ENCODE results near the gene CBLN1. TPM values are rescaled to one million over a fixed set of nuclear protein-coding genes. Genes with fewer than 3 reads are reported as not detected.

CBLN1 gene
- total and polyA plus RNA-seq, 7 donors, result under 0.01 to 0.55 (median 0.55) TPM; not detected in 4

DNA sequence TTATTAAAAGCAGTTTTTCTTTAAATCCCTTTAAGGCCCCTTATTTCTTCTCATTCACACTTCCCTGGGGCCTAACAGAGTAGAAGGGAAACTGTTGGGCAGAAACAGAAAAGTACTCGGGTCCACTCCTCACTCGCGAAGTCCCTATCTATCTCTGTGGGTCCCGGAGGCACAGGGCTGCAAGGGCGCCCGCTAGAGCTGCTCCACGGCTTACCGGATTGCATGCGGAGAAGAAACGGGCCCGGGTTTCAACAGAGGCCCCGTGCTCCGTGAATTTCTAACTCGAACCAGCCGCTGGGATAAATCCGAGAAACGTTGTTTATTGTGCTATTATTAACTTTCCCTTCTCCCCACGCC, 4.3 kb downstream of the CBLN1 start:
- intact Hi-C loops (cut with DNase I), result no loop called here
- WGBS, 2 donors, result 8 to 15% methylated on average over 18 of the region's 18 CpGs
- peaks cover 55 to 98% (median 81%) of the 10 kb centered on the region in 3 donors for H3K27me3 ChIP-seq

GRCh38 chr16:49276646-49277385, 4.8 kb downstream of the CBLN1 start:
- DNase-seq, result no peak
- Histone ChIP-seq H3K4me1 (peaks cover 0 to 39% (median 27%) of the 10 kb centered on the region in 4 donors), H3K4me3 (no peak overlapping the region), H3K36me3 (no peaks in the 10 kb centered on the region), H3K9me3 (no peaks in the 10 kb centered on the region), H3K27ac (no peak overlapping the region), H3K27me3 (peaks cover 55 to 97% (median 81%) of the 10 kb centered on the region in 3 donors)
- intact Hi-C loops (cut with DNase I), result no loop called here
- WGBS, 2 donors, result 14 to 17% methylated on average over 19 of the region's 19 CpGs
- TF ChIP-seq POLR2AphosphoS5 (IDR thresholded peaks at IDR 0.05) (no peak), POLR2A (IDR thresholded peaks at IDR 0.05) (no peak), EP300 (IDR thresholded peaks at IDR 0.05) (no peak)
- TF ChIP-seq, protein P1, sequence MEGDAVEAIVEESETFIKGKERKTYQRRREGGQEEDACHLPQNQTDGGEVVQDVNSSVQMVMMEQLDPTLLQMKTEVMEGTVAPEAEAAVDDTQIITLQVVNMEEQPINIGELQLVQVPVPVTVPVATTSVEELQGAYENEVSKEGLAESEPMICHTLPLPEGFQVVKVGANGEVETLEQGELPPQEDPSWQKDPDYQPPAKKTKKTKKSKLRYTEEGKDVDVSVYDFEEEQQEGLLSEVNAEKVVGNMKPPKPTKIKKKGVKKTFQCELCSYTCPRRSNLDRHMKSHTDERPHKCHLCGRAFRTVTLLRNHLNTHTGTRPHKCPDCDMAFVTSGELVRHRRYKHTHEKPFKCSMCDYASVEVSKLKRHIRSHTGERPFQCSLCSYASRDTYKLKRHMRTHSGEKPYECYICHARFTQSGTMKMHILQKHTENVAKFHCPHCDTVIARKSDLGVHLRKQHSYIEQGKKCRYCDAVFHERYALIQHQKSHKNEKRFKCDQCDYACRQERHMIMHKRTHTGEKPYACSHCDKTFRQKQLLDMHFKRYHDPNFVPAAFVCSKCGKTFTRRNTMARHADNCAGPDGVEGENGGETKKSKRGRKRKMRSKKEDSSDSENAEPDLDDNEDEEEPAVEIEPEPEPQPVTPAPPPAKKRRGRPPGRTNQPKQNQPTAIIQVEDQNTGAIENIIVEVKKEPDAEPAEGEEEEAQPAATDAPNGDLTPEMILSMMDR (IDR thresholded peaks at IDR 0.05), result no peak

More for the DNA sequence above, 4.3 kb downstream of the CBLN1 start:
- no peak overlapping the region for H3K27ac ChIP-seq
- H3K4me1 ChIP-seq, result peaks cover 0 to 40% (median 30%) of the 10 kb centered on the region in 4 donors
- H3K36me3 ChIP-seq, result no peaks in the 10 kb centered on the region
- peak overlapping the region in 1 of 4 donors; percentile 4 for H3K4me3 ChIP-seq
- no peak for TF ChIP-seq POLR2AphosphoS5 (IDR thresholded peaks at IDR 0.05)
- no peak for TF ChIP-seq POLR2A (IDR thresholded peaks at IDR 0.05)
- TF ChIP-seq, protein P1 (IDR thresholded peaks at IDR 0.05), result no peak
- no peak for TF ChIP-seq EP300 (IDR thresholded peaks at IDR 0.05)
- no peak for DNase-seq
- H3K9me3 ChIP-seq, result no peaks in the 10 kb centered on the region

DNA sequence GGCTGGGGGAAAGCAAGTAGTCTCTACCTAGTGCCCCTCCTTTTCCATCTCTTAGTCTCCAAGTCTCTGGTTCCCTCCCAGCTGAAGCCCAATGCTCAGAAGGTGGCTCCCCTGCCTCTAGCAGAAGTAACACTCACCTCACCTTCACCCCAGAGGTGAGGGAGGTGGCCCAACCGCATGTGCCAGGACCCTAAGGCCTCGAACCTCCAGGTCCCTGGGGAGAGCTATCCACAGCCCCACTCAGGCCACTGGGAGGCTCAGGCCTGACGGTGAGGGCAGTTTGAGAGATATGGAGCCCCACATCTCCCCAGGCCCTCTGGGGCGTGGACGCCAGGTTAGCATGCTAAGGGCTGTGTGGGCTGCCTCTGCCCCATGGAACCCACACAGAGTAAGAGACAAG, 5.8 kb downstream of the CBLN1 start:
- peaks cover 51 to 87% (median 74%) of the 10 kb centered on the region in 3 donors for H3K27me3 ChIP-seq
- DNase-seq, result no peak
- no peak overlapping the region for H3K4me3 ChIP-seq
- TF ChIP-seq POLR2AphosphoS5 (IDR thresholded peaks at IDR 0.05), result no peak
- TF ChIP-seq, protein P1 (IDR thresholded peaks at IDR 0.05), result no peak
- no peak for TF ChIP-seq EP300 (IDR thresholded peaks at IDR 0.05)
- TF ChIP-seq POLR2A (IDR thresholded peaks at IDR 0.05), result no peak
- intact Hi-C loops (cut with DNase I), result no loop called here
- 34 to 41% methylated on average over 5 of the region's 5 CpGs for WGBS, 2 donors
- peaks cover 0 to 32% (median 19%) of the 10 kb centered on the region in 4 donors for H3K4me1 ChIP-seq
- H3K27ac ChIP-seq, result no peak overlapping the region
- H3K36me3 ChIP-seq, result no peaks in the 10 kb centered on the region
- H3K9me3 ChIP-seq, result no peaks in the 10 kb centered on the region

DNA sequence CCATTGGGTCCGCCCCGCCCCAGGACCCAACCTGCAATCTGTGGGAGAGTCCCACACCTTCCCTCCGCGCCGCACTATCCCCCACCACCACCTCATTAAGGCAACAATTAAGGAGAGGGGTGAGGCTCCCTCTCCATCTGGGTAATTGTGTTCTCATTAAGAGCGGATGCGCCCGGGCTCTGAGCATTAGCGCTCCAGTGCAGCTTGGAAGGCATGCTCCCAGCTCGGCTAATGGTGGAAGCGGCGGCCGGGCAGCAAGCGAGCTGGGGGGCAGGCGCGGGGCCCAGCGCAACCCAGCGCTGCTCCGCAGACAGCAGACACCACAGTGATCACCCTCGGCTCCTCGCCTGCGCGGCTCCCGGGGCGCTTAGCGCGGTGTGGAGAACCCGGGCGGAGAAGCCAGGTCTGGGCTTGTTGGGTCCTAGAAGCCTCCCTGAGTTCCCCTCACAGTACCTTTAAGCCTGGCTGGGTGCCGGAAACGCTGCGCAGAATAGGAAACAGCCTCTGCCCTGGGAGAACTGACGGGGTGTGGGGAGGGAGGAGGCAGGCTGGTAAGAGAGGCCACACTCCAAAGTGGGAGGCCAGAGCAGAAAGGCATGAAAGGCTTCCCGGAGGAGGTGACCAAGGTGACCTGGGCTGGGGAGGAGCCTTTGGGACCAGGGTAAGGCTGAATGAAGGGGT, 6.4 kb downstream of the CBLN1 start:
- Histone ChIP-seq H3K9me3 (no peaks in the 10 kb centered on the region), H3K4me1 (peaks cover 0 to 25% (median 13%) of the 10 kb centered on the region in 4 donors), H3K27ac (no peak overlapping the region), H3K4me3 (no peak overlapping the region), H3K36me3 (no peaks in the 10 kb centered on the region), H3K27me3 (peaks cover 44 to 80% (median 68%) of the 10 kb centered on the region in 3 donors)
- WGBS, 2 donors, result 5 to 10% methylated on average over 34 of the region's 34 CpGs
- intact Hi-C loops (cut with DNase I), result no loop called here
- DNase-seq, result no peak
- TF ChIP-seq, protein P1 (IDR thresholded peaks at IDR 0.05), result no peak
- TF ChIP-seq POLR2AphosphoS5 (IDR thresholded peaks at IDR 0.05) (no peak), EP300 (IDR thresholded peaks at IDR 0.05) (no peak), POLR2A (IDR thresholded peaks at IDR 0.05) (no peak)
